ENCODE results near the gene DENND2A.

DNA sequence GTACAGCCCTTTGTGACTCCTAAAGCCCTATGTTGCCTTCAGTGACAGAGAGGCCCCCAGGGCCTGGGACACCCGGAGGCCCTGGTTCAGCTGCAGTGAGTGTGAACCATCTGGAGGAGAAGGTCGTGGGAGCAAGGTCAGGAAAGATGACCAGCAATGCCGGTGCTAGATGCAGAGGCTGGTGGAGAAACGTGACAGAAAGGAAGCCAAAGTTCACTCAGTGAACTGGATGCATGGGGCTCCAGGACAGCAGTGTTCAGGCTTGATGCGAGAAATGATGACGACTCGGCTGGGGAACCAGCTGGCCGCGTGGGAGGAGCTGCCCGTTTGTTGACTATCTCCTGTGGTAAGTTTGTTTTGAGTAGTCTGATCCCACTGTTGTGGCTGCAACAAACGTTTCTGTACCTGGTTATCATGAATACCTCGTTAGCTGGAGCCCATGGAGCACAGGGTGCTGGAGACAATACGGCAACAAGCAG, 107.2 kb downstream of the DENND2A start:
- no peak for TF ChIP-seq CTCF (conservative IDR thresholded peaks at IDR 0.05; ENCODE audit: low read depth, low read length)
- no peak for TF ChIP-seq EZH2 (IDR thresholded peaks at IDR 0.05; ENCODE audit: borderline replicate concordance, low read depth, low read length, poor library complexity, severe bottlenecking)
